Calu3 (cell line): ENCODE measurements around the gene RIPOR3. TPM values are rescaled to one million over a fixed set of nuclear protein-coding genes. Genes with fewer than 3 reads are reported as not detected.

Experiments
- Bru-seq: library from RNA; stranded (reverse); fragments of 400-500 nt; gene quantifications from one replicate; lab custom pipeline; 2021; lab: Mats Ljungman, UMichigan
- BruChase-seq, 2 experiments: library from RNA; stranded (reverse); fragments of 400-500 nt; gene quantifications; one replicate each; lab custom pipeline; 2021; lab: Mats Ljungman, UMichigan
- BruUV-seq: library from RNA; stranded (reverse); fragments of 400-500 nt; replicated peaks from 2 replicates; lab custom pipeline; 2021; lab: Mats Ljungman, UMichigan
- CTCF ChIA-PET: fragments of 300-600 bp; sonication (Branson Sonifier 250); formaldehyde crosslinking; loops from one replicate; lab custom pipeline; 2022; ENCODE audit warnings: antibody characterized with exemption; lab: Charles Lee
- DNase-seq: peaks from one replicate; pipeline ENCODE4 v3.0.0; 2022
- H3K27ac Mint-ChIP-seq: one replicate; pipeline ENCODE4 v1.8.0; 2022; ENCODE audit warnings: mixed read lengths; ENCODE audit not compliant: unreplicated experiment
- H3K27me3 Mint-ChIP-seq: one replicate; pipeline ENCODE4 v1.8.0; 2022; ENCODE audit warnings: mixed read lengths; ENCODE audit not compliant: unreplicated experiment
- H3K36me3 Mint-ChIP-seq: one replicate; pipeline ENCODE4 v1.8.0; 2022; ENCODE audit warnings: mild to moderate bottlenecking, moderate library complexity, mixed read lengths; ENCODE audit not compliant: insufficient read depth, unreplicated experiment
- H3K4me1 Mint-ChIP-seq: one replicate; pipeline ENCODE4 v1.8.0; 2022; ENCODE audit warnings: mild to moderate bottlenecking, low read depth, mixed read lengths; ENCODE audit not compliant: unreplicated experiment
- H3K4me3 Mint-ChIP-seq: one replicate; pipeline ENCODE4 v1.8.0; 2022; ENCODE audit warnings: mild to moderate bottlenecking, low read depth, moderate library complexity, mixed read lengths; ENCODE audit not compliant: unreplicated experiment
- H3K9me3 Mint-ChIP-seq: one replicate; pipeline ENCODE4 v1.8.0; 2022; ENCODE audit warnings: low read depth, mixed read lengths; ENCODE audit not compliant: unreplicated experiment
- CTCF ChIP-seq: fragments of 200-600 bp; IDR thresholded peaks from one replicate; pipeline ENCODE4 v1.8.0; 2022; ENCODE audit warnings: antibody characterized with exemption; ENCODE audit not compliant: unreplicated experiment
- intact Hi-C: fragments of 100-400 bp; cut with micrococcal nuclease; formaldehyde crosslinking; loops from one replicate; pipeline ENCODE4 v1.10.0; 2022; ENCODE audit not compliant: unreplicated experiment
- long read RNA-seq: library from polyadenylated mRNA; stranded (forward); transcript quantifications from one replicate; pipeline ENCODE4 v2.0.0, GENCODE V29; 2022
- total RNA-seq: library from RNA; stranded (reverse); gene quantifications from 2 replicates; pipeline ENCODE4 v1.2.3, GENCODE V29; 2022

The RIPOR3 gene
- total RNA-seq = 2.8 and 4.0 TPM in 2 replicates
- Bru-seq, nascent RNA = percentile 42 among the genes with signal in this experiment
- percentile 38 among the genes with signal in this experiment for BruChase-seq, experiment 1, labeled RNA remaining after a 6-hour chase
- percentile 38 among the genes with signal in this experiment for BruChase-seq, experiment 2, labeled RNA remaining after a 2-hour chase
- long read RNA-seq, partial matches to known transcripts = 0 of 9 reads
- long read RNA-seq, other reads (novel, unspliced or antisense) = 9 of 9 reads

- Mint-ChIP-seq H3K4me1 (peaks cover 23% of the 10 kb centered on the region), H3K27me3 (no peaks in the 10 kb centered on the region), H3K27ac (peak within 1 kb of the TSS; percentile 34), H3K9me3 (no peaks in the 10 kb centered on the region), H3K4me3 (peak within 1 kb of the TSS; percentile 10), H3K36me3 (peaks cover 7% of the 10 kb centered on the region)
- intact Hi-C loops = no loop called here
- BruUV-seq = no TSS peak
- no peak for DNase-seq
- CTCF ChIA-PET = interaction anchor here (0.5 to 1.8 kb wide), 3 partner anchors 11 to 28 kb away, joined by 3 to 8 read pairs (median 4); no protein-coding TSS in a partner anchor
- no peak for TF ChIP-seq CTCF
Observed at GRCh38 chr20:50690650-50691572, at the start of gene RIPOR3. Gene RIPOR3, minus strand, starts transcription at chr20:50691542. Its CDS starts 414 bp downstream, at chr20:50691128.

- intact Hi-C loops = loop anchor here (2.0 kb wide), 1 partner anchor 75 kb away; no protein-coding TSS in a partner anchor
- DNase-seq = peak; percentile 46
- Mint-ChIP-seq H3K9me3 (no peaks in the 10 kb centered on the region), H3K4me3 (peak overlapping the region; percentile 61), H3K27ac (peak overlapping the region; percentile 99), H3K36me3 (peaks cover 98% of the 10 kb centered on the region), H3K27me3 (no peaks in the 10 kb centered on the region), H3K4me1 (peaks cover 63% of the 10 kb centered on the region)
- BruUV-seq = no TSS peak
- CTCF ChIA-PET = interaction anchor here (0.6 to 1.2 kb wide), 6 partner anchors 12 to 75 kb away, joined by 3 to 10 read pairs (median 4); no protein-coding TSS in a partner anchor
- no peak for TF ChIP-seq CTCF
Observed at GRCh38 chr20:50737352-50737751, 46.0 kb upstream of the RIPOR3 start.

- Mint-ChIP-seq H3K27ac (peak overlapping the region; percentile 99), H3K27me3 (no peaks in the 10 kb centered on the region), H3K36me3 (peaks cover 98% of the 10 kb centered on the region), H3K4me3 (peak overlapping the region; percentile 61), H3K9me3 (no peaks in the 10 kb centered on the region), H3K4me1 (peaks cover 52% of the 10 kb centered on the region)
- BruUV-seq = no TSS peak
- intact Hi-C loops = loop anchor here (2.0 kb wide), 1 partner anchor 73 kb away; no protein-coding TSS in a partner anchor
- no peak for DNase-seq
- CTCF ChIA-PET = interaction anchor here (4.0 to 8.7 kb wide), 2 partner anchors 14 to 73 kb away, joined by 21 to 82 read pairs; no protein-coding TSS in a partner anchor
- TF ChIP-seq CTCF = no peak
Observed at GRCh38 chr20:50735813-50736212, 44.5 kb upstream of the RIPOR3 start.
